SK-N-SH (cell line): Measurements from ENCODE around the gene RNF144B. TPM values are rescaled to one million over a fixed set of nuclear protein-coding genes. Genes with fewer than 3 reads are reported as not detected.
A peak's percentile ranks its signal among the peaks of the same experiment; 100 is the strongest.

Experiments
- CTCF ChIA-PET: fragments of 300-600, 350-600 bp; formaldehyde crosslinking; extraction: SDS; loops from one replicate; lab custom pipeline; 2021; lab: Yijun Ruan, JAX
- POLR2A ChIA-PET: fragments of 350-600 bp; sonication (Branson Sonifier 250); formaldehyde crosslinking; extraction: SDS; loops from one replicate; lab custom pipeline; 2020; ENCODE audit warnings: antibody characterized with exemption, inconsistent platforms; lab: Yijun Ruan, JAX
- DNase-seq: peaks from one replicate; pipeline ENCODE4 v3.0.0; 2012
- H2AFZ ChIP-seq: fragments of 200-600 bp; sonication (generic); 2 replicates; pipeline ENCODE4 v1.8.1; 2016; ENCODE audit warnings: antibody characterized with exemption, mild to moderate bottlenecking, low read depth
- H3F3A ChIP-seq: fragments of 200-600 bp; sonication (generic); replicated peaks from 2 replicates; pipeline ENCODE3; 2016; ENCODE audit warnings: antibody characterized with exemption, mild to moderate bottlenecking; ENCODE audit not compliant: insufficient read depth
- H3K27ac ChIP-seq, 2 experiments: fragments of 200-500 bp in 1 of 2; fragments of 200-600 bp in 1 of 2; sonication (Bioruptor generic) in 1 of 2; sonication (generic), shearing (Covaris generic) in 1 of 2; 2 replicates each; pipeline versions ENCODE4 v1.5.1 to v1.6.1; 2014 to 2016; ENCODE audit warnings: low read depth in 2 of 2, inconsistent platforms in 1 of 2, low read length in 1 of 2, mild to moderate bottlenecking in 1 of 2, mixed read lengths in 1 of 2
- H3K27me3 ChIP-seq: fragments of 200-600 bp; sonication (generic), shearing (Covaris generic); 2 replicates; pipeline ENCODE4 v1.6.1; 2016; ENCODE audit warnings: mixed run types; ENCODE audit not compliant: insufficient read depth
- H3K36me3 ChIP-seq, 2 experiments: fragments of 200-500 bp in 1 of 2; fragments of 200-600 bp in 1 of 2; sonication (Bioruptor generic) in 1 of 2; sonication (generic) in 1 of 2; replicated peaks in 1 of 2; 2 replicates each; pipeline versions ENCODE3 to v1.5.1; 2014 to 2016; ENCODE audit warnings: low read length in 1 of 2, mild to moderate bottlenecking in 1 of 2; ENCODE audit not compliant: insufficient read depth in 2 of 2, control insufficient read depth in 1 of 2
- H3K4me1 ChIP-seq, 2 experiments: fragments of 200-500 bp in 1 of 2; fragments of 200-600 bp in 1 of 2; sonication (Bioruptor generic) in 1 of 2; sonication (generic), shearing (Covaris generic) in 1 of 2; 2 replicates each; pipeline versions ENCODE4 v1.5.1 to v1.6.1; 2014 to 2016; ENCODE audit warnings: low read depth in 1 of 2, low read length in 1 of 2, mixed run types in 1 of 2; ENCODE audit not compliant: insufficient read depth in 2 of 2, control insufficient read depth in 1 of 2
- H3K4me2 ChIP-seq: fragments of 200-600 bp; sonication (generic), shearing (Covaris generic); 2 replicates; pipeline ENCODE4 v1.6.1; 2017; ENCODE audit warnings: mixed run types
- H3K4me3 ChIP-seq, 2 experiments: fragments of 200-500 bp in 1 of 2; fragments of 200-600 bp in 1 of 2; sonication (Bioruptor generic) in 1 of 2; sonication (generic), shearing (Covaris generic) in 1 of 2; 2 replicates each; pipeline versions ENCODE4 v1.5.1 to v1.8.1; 2014 to 2016; ENCODE audit warnings: low read depth in 2 of 2, inconsistent platforms in 1 of 2, low read length in 1 of 2, mild to moderate bottlenecking in 1 of 2, mixed read lengths in 1 of 2, moderate library complexity in 1 of 2
- H3K79me2 ChIP-seq: fragments of 200-600 bp; sonication (generic); 2 replicates; pipeline ENCODE4 v1.8.1; 2017; ENCODE audit warnings: mild to moderate bottlenecking; ENCODE audit not compliant: insufficient read depth
- H3K9ac ChIP-seq: fragments of 200-600 bp; sonication (generic); 2 replicates; pipeline ENCODE4 v1.6.1; 2017; ENCODE audit warnings: mixed run types
- H3K9me2 ChIP-seq: fragments of 200-600 bp; sonication (generic); 2 replicates; pipeline ENCODE4 v1.6.1; 2017; ENCODE audit warnings: mixed run types
- H3K9me3 ChIP-seq: fragments of 200-600 bp; sonication (generic); 2 replicates; pipeline ENCODE4 v1.6.1; 2017; ENCODE audit warnings: mixed run types, mild to moderate bottlenecking, moderate library complexity
- H4K20me1 ChIP-seq: fragments of 200-600 bp; sonication (generic); 2 replicates; pipeline ENCODE4 v1.6.1; 2017; ENCODE audit warnings: mild to moderate bottlenecking, mixed run types; ENCODE audit not compliant: insufficient read depth
- CHD2 ChIP-seq: fragments of 150-350 bp; IDR thresholded peaks from 2 replicates; pipeline ENCODE4 v1.6.1; 2018; ENCODE audit warnings: low read length; ENCODE audit not compliant: partially characterized antibody
- ELF1 ChIP-seq: IDR thresholded peaks from 2 replicates; pipeline ENCODE4 v1.4.0; 2012
- EP300 ChIP-seq, 2 experiments: IDR thresholded peaks; 2 replicates each; pipeline versions ENCODE4 v1.4.0 to v1.6.1; 2012; ENCODE audit warnings: borderline replicate concordance in 1 of 2, low read depth in 1 of 2, low read length in 1 of 2
- EZH2phosphoT487 ChIP-seq: fragments of 200-600 bp; sonication (generic); IDR thresholded peaks from 2 replicates; pipeline ENCODE4 v1.6.1; 2017; ENCODE audit warnings: low read depth, mixed run types, mild to moderate bottlenecking, antibody characterized with exemption, moderate library complexity, borderline replicate concordance
- FOSL2 ChIP-seq: IDR thresholded peaks from 2 replicates; pipeline ENCODE4 v1.4.0; 2012; ENCODE audit warnings: low read depth, mild to moderate bottlenecking, moderate library complexity, borderline replicate concordance
- FOXJ3 ChIP-seq: sonication (generic); formaldehyde crosslinking; IDR thresholded peaks from 2 replicates; pipeline ENCODE4 v1.5.1; 2020; ENCODE audit warnings: mild to moderate bottlenecking, missing genetic modification reagents
- GATA2 ChIP-seq: sonication (generic); formaldehyde crosslinking; IDR thresholded peaks from 2 replicates; pipeline ENCODE4 v1.5.0; 2020; ENCODE audit warnings: mild to moderate bottlenecking, missing genetic modification reagents
- JUND ChIP-seq: IDR thresholded peaks from 2 replicates; pipeline ENCODE4 v1.4.0; 2012
- MEF2A ChIP-seq: IDR thresholded peaks from 2 replicates; pipeline ENCODE4 v1.4.0; 2012; ENCODE audit warnings: low read depth, borderline replicate concordance
- MXI1 ChIP-seq: IDR thresholded peaks from 2 replicates; pipeline ENCODE4 v1.6.1; 2012; ENCODE audit warnings: mild to moderate bottlenecking, low read depth, low read length, improper control_type of control experiment
- NFIC ChIP-seq: IDR thresholded peaks from 2 replicates; pipeline ENCODE4 v1.4.0; 2012; ENCODE audit warnings: borderline replicate concordance
- NRF1 ChIP-seq: IDR thresholded peaks from 2 replicates; pipeline ENCODE4 v1.6.1; 2012; ENCODE audit warnings: low read depth, mild to moderate bottlenecking, low read length
- POLR2AphosphoS5 ChIP-seq: IDR thresholded peaks from 2 replicates; pipeline ENCODE4 v1.6.1; 2012; ENCODE audit warnings: low read depth, low read length
- RFX5 ChIP-seq: IDR thresholded peaks from 2 replicates; pipeline ENCODE4 v1.6.1; 2012; ENCODE audit warnings: mild to moderate bottlenecking, improper control_type of control experiment, low read length
- RXRA ChIP-seq: IDR thresholded peaks from 2 replicates; pipeline ENCODE4 v1.4.0; 2012; ENCODE audit warnings: low read depth, mild to moderate bottlenecking, borderline replicate concordance
- SIN3A ChIP-seq: IDR thresholded peaks from 2 replicates; pipeline ENCODE4 v1.6.1; 2012; ENCODE audit warnings: low read depth, mild to moderate bottlenecking, low read length, moderate library complexity, borderline replicate concordance
- SMC3 ChIP-seq: IDR thresholded peaks from 2 replicates; pipeline ENCODE4 v1.6.1; 2012; ENCODE audit warnings: low read depth, low read length, improper control_type of control experiment
- TAF1 ChIP-seq: IDR thresholded peaks from 2 replicates; pipeline ENCODE4 v1.6.1; 2012; ENCODE audit warnings: low read depth, mild to moderate bottlenecking, low read length, moderate library complexity, borderline replicate concordance
- TEAD4 ChIP-seq: IDR thresholded peaks from 2 replicates; pipeline ENCODE4 v1.4.0; 2012; ENCODE audit warnings: mild to moderate bottlenecking, borderline replicate concordance; ENCODE audit not compliant: insufficient read depth
- YY1 ChIP-seq: IDR thresholded peaks from 2 replicates; pipeline ENCODE4 v1.4.0; 2012; ENCODE audit warnings: low read depth, mild to moderate bottlenecking
- WGBS: methylation state at CpG from one replicate; pipeline ENCODE4 v1.1.6; 2017; ENCODE audit warnings: low lambda C conversion rate; 5-methylcytosine and 5-hydroxymethylcytosine counted together
- polyA plus RNA-seq, 3 experiments: library from polyadenylated mRNA; depleted of rRNA; stranded (reverse); fragments of >200 nt; gene quantifications; 2 replicates each; pipeline ENCODE4 v1.2.3, GENCODE V29; 2012
- TF ChIP-seq, protein P1 (sequence below): fragments of 200-600 bp; sonication (generic); IDR thresholded peaks from 2 replicates; pipeline ENCODE4 v1.6.1; 2017; ENCODE audit warnings: antibody characterized with exemption, mild to moderate bottlenecking, moderate library complexity
- TF ChIP-seq, protein P2 (sequence below): fragments of 150-350 bp; IDR thresholded peaks from 2 replicates; pipeline ENCODE4 v1.6.1; 2016; ENCODE audit warnings: mild to moderate bottlenecking, low read depth, low read length
- TF ChIP-seq, protein P3 (sequence below): IDR thresholded peaks from 2 replicates; pipeline ENCODE4 v1.4.0; 2012; ENCODE audit warnings: low read depth, borderline replicate concordance
- TF ChIP-seq, protein P4 (sequence below): fragments of 150-350 bp; IDR thresholded peaks from 2 replicates; pipeline ENCODE4 v1.6.1; 2017; ENCODE audit warnings: antibody characterized with exemption, low read length, low read depth, borderline replicate concordance

The RNF144B gene
- polyA plus RNA-seq, 1 of the 3 experiments (the other 2 are of a cell fraction), result 1.2 TPM

DNA sequence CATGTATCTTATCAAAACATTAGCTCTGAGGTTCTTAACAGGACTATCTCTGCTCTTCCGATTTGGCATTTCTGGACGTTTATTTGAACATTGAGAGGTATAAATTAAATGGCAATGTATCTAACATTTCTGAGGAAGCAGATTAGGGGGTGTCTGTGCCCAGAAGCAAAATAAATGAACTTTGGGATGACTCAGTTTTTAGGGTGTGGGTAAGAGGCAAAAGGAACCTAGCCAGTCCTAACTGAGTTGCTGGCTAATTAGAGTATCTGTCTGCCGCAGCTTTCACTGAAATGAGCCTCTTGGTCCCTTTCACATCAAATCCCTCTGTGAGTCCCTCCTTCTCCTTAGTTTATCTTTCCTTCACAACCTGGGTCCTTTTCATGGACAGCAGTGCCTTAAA lies 1.1 kb downstream of the RNF144B start (continued):
- no peak for TF ChIP-seq TAF1
- TF ChIP-seq JUND, result no peak
- TF ChIP-seq RFX5, result no peak
- TF ChIP-seq SMC3, result no peak
- TF ChIP-seq, protein P1, sequence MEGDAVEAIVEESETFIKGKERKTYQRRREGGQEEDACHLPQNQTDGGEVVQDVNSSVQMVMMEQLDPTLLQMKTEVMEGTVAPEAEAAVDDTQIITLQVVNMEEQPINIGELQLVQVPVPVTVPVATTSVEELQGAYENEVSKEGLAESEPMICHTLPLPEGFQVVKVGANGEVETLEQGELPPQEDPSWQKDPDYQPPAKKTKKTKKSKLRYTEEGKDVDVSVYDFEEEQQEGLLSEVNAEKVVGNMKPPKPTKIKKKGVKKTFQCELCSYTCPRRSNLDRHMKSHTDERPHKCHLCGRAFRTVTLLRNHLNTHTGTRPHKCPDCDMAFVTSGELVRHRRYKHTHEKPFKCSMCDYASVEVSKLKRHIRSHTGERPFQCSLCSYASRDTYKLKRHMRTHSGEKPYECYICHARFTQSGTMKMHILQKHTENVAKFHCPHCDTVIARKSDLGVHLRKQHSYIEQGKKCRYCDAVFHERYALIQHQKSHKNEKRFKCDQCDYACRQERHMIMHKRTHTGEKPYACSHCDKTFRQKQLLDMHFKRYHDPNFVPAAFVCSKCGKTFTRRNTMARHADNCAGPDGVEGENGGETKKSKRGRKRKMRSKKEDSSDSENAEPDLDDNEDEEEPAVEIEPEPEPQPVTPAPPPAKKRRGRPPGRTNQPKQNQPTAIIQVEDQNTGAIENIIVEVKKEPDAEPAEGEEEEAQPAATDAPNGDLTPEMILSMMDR, result no peak
- no peak for TF ChIP-seq MEF2A
- TF ChIP-seq, protein P2, sequence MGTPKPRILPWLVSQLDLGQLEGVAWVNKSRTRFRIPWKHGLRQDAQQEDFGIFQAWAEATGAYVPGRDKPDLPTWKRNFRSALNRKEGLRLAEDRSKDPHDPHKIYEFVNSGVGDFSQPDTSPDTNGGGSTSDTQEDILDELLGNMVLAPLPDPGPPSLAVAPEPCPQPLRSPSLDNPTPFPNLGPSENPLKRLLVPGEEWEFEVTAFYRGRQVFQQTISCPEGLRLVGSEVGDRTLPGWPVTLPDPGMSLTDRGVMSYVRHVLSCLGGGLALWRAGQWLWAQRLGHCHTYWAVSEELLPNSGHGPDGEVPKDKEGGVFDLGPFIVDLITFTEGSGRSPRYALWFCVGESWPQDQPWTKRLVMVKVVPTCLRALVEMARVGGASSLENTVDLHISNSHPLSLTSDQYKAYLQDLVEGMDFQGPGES, result no peak
- no peak for TF ChIP-seq FOSL2
- no peak for TF ChIP-seq SIN3A
- no peak for TF ChIP-seq CHD2
- TF ChIP-seq NFIC, result no peak
- TF ChIP-seq ELF1, result no peak

DNA sequence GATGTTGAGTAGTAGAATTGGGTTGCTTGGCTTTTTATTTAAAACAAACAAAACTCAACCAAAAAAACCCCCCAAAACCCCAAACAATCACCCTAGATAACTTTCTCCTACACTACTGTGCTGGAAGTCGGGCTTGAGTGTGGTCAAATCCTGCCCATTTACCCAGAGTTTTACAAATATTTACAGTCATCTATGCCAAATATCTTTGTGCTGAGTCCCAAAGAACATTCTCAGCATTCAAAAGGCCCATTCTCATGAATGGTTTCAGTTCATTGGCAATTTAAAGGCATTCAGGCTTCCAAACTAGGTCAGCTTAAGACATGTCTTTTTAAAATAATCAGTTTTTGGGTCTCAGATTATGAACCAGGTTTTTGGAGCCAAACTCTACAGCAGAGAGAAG lies 1.8 kb downstream of the RNF144B start:
- Histone ChIP-seq H3K4me1 (peaks cover 5 to 6% of the 10 kb centered on the region in 2 experiments; a peak in 2 of 4 replicates), H3K27me3 (no peaks in the 10 kb centered on the region), H3K4me2 (peak overlapping the region; percentile 82), H3K4me3 (peak overlapping the region; percentile 67 to 73; a peak in 2 of 4 replicates), H2AFZ (peak overlapping the region; percentile 50; the same call in 1 of the 2 replicates), H3K36me3 (no peaks in the 10 kb centered on the region), H3K9ac (peak overlapping the region; percentile 49; the same call in 1 of the 2 replicates), H3K79me2 (no peaks in the 10 kb centered on the region), H3K9me3 (no peaks in the 10 kb centered on the region), H3K27ac (peak overlapping the region; percentile 64 to 79; a peak in 3 of 4 replicates), H4K20me1 (no peaks in the 10 kb centered on the region), H3K9me2 (no peaks in the 10 kb centered on the region), H3F3A (peaks cover 13% of the 10 kb centered on the region)
- ChIA-PET CTCF (no interaction called here), POLR2A (no interaction called here)
- no peak for DNase-seq
- 0% methylated on average over 1 of the region's 1 CpG for WGBS
- TF ChIP-seq EP300 (IDR thresholded peaks at IDR 0.05; ENCODE audit: borderline replicate concordance in 1 of 2, low read depth in 1 of 2, low read length in 1 of 2) (peak in 1 of 2 experiments; percentile 41; a peak in 1 of 4 replicates), MEF2A (no peak), FOXJ3 (CRISPR knock-in tag) (no peak), NRF1 (no peak), YY1 (no peak), MXI1 (no peak), FOSL2 (peak; percentile 49), TEAD4 (peak; percentile 65; the same call in 1 of the 2 replicates), RXRA (no peak), EZH2phosphoT487 (no peak), POLR2AphosphoS5 (0 out of 2 replicates have a peak, but pooled peaks have one; percentile 18), SIN3A (no peak), RFX5 (no peak), NFIC (peak; percentile 78), GATA2 (CRISPR knock-in tag) (no peak)
- TF ChIP-seq, protein P1, result no peak
- TF ChIP-seq, protein P3, sequence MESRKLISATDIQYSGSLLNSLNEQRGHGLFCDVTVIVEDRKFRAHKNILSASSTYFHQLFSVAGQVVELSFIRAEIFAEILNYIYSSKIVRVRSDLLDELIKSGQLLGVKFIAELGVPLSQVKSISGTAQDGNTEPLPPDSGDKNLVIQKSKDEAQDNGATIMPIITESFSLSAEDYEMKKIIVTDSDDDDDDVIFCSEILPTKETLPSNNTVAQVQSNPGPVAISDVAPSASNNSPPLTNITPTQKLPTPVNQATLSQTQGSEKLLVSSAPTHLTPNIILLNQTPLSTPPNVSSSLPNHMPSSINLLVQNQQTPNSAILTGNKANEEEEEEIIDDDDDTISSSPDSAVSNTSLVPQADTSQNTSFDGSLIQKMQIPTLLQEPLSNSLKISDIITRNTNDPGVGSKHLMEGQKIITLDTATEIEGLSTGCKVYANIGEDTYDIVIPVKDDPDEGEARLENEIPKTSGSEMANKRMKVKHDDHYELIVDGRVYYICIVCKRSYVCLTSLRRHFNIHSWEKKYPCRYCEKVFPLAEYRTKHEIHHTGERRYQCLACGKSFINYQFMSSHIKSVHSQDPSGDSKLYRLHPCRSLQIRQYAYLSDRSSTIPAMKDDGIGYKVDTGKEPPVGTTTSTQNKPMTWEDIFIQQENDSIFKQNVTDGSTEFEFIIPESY, result no peak
- TF ChIP-seq, protein P4, sequence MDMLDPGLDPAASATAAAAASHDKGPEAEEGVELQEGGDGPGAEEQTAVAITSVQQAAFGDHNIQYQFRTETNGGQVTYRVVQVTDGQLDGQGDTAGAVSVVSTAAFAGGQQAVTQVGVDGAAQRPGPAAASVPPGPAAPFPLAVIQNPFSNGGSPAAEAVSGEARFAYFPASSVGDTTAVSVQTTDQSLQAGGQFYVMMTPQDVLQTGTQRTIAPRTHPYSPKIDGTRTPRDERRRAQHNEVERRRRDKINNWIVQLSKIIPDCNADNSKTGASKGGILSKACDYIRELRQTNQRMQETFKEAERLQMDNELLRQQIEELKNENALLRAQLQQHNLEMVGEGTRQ, result no peak
